ENCODE results near the gene NDRG3.
"Not testable (repeated sequence)": the region's sequence is repeated elsewhere in the genome, so short reads cannot be mapped to it uniquely, and the experiment has no call there.

NDRG3 gene

DNA sequence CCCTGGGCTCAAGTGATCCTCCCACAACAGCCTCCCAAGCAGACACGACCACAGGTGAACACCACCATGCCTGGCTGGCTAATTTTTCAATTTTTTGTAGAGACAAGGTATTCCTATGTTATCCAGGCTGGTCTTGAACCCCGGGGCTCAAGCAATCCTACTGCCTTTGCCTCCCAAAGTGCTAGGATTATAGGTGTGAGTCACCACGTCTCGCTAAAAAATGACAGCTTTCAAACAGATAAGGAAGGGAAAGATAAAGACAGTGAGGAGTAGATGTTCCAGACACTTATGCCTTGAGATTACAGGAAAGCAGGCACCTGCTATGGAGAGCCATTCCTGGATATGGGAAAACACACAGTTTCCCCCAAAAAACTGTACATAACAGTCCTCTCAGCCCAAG, 58.9 kb downstream of the NDRG3 start:
- no peaks in the 10 kb centered on the region for H3K27me3 ChIP-seq (ENCODE audit: control insufficient read depth, insufficient read depth, low read length)
- H3K4me3 ChIP-seq (ENCODE audit: low read length), result no peak overlapping the region
- H3K4me2 ChIP-seq (ENCODE audit: low read length), result no peak overlapping the region
- no peaks in the 10 kb centered on the region for H3K4me1 ChIP-seq (ENCODE audit: control insufficient read depth, insufficient read depth, low read length)
- no peaks in the 10 kb centered on the region for H3K36me3 ChIP-seq (ENCODE audit: insufficient read depth, low read length)
- no peaks in the 10 kb centered on the region for H3K9me3 ChIP-seq (replicated peaks; ENCODE audit: low read length)
- no peak overlapping the region for H3K9ac ChIP-seq (ENCODE audit: low read depth, low read length)

DNA sequence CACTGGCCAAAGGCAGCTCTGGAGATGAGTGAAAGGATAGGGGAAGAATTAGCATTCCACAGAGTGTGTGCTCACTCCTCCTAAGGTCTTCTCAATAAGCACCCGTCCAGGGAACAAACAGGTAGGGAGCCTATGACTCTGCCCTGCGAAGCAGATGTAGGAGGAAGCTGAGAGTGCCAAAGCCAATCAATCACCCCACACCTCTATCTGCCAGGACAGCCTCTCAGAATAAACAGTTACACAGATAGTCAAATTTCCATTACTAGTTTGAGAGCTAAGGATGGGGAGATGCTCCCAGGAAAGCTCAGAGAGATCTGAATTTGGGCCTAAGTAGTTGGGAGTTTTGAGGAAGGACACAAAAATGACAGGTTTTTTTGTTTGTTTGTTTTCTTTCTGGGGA, 59.4 kb downstream of the NDRG3 start:
- Histone ChIP-seq H3K9me3 (replicated peaks; ENCODE audit: low read length) (no peaks in the 10 kb centered on the region), H3K9ac (ENCODE audit: low read depth, low read length) (no peak overlapping the region), H3K27me3 (ENCODE audit: control insufficient read depth, insufficient read depth, low read length) (no peaks in the 10 kb centered on the region), H3K4me1 (ENCODE audit: control insufficient read depth, insufficient read depth, low read length) (no peaks in the 10 kb centered on the region), H3K4me2 (ENCODE audit: low read length) (no peak overlapping the region), H3K36me3 (ENCODE audit: insufficient read depth, low read length) (no peaks in the 10 kb centered on the region), H3K4me3 (ENCODE audit: low read length) (no peak overlapping the region)

DNA sequence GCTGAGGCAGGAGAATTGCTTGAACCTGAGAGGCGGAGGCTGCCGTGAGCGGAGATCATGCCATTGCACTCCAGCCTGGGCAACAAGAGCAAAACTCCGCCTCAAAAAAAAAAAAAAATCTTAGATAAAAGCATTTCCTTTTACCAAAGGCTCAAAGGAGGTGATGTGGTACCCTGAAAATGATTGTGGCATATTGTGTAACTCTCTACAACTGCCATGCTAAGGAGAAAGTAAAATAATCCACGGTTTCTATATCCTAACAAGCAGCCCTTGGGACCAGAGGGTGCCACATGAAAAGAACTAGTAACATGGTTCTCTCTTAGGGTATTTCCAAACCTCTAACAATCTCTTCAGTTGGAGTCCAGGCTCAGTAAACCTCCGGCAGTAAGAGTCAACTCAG, 61.1 kb downstream of the NDRG3 start:
- no peak overlapping the region for H3K9ac ChIP-seq (ENCODE audit: low read depth, low read length)
- H3K4me1 ChIP-seq (ENCODE audit: control insufficient read depth, insufficient read depth, low read length), result no peaks in the 10 kb centered on the region
- H3K4me3 ChIP-seq (ENCODE audit: low read length), result no peak overlapping the region
- H3K36me3 ChIP-seq (ENCODE audit: insufficient read depth, low read length), result peaks cover 8% of the 10 kb centered on the region
- no peaks in the 10 kb centered on the region for H3K27me3 ChIP-seq (ENCODE audit: control insufficient read depth, insufficient read depth, low read length)
- no peaks in the 10 kb centered on the region for H3K9me3 ChIP-seq (replicated peaks; ENCODE audit: low read length)
- no peak overlapping the region for H3K4me2 ChIP-seq (ENCODE audit: low read length)

DNA sequence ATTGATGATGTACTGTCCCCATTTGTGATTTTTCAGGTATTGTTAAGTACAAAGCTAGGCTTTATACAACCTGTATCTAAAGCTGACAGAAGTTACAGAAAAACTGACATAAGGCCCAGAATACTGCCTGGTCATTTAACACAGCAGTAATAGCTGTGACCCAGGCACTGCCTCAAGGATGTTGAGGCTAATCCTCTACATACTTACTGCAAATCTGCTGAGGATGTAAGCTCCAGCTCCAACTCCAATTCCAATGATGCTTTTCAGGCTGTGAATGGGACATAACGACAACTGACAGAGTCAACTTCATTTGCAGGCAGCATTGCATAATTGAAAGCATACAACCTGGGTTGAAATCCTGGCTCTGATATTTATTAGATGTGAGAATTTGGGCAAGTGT, 63.6 kb downstream of the NDRG3 start:
- no peaks in the 10 kb centered on the region for H3K27me3 ChIP-seq (ENCODE audit: control insufficient read depth, insufficient read depth, low read length)
- H3K4me3 ChIP-seq (ENCODE audit: low read length), result no peak overlapping the region
- H3K4me1 ChIP-seq (ENCODE audit: control insufficient read depth, insufficient read depth, low read length), result no peaks in the 10 kb centered on the region
- H3K9ac ChIP-seq (ENCODE audit: low read depth, low read length), result no peak overlapping the region
- H3K9me3 ChIP-seq (replicated peaks; ENCODE audit: low read length), result no peaks in the 10 kb centered on the region
- H3K36me3 ChIP-seq (ENCODE audit: insufficient read depth, low read length), result peaks cover 9% of the 10 kb centered on the region
- H3K4me2 ChIP-seq (ENCODE audit: low read length), result no peak overlapping the region

DNA sequence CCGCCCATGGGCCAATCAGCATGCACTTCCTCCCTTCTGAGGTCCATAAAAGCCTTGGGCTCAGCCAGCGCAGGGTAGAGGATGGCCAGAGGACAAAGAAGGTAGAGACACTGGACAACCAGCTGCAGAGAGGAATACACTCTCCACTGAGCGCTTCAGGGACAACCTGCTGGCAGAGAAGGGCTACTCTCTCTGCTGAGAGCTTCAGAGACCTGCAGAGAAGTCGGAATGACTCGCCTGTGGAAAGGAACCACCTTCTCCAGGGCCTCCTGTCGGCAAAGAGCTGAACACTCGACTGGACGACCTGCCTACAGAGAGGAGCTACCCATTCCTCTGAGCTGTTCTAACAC, 68.5 kb downstream of the NDRG3 start:
- Histone ChIP-seq H3K27me3 (ENCODE audit: control insufficient read depth, insufficient read depth, low read length) (no peaks in the 10 kb centered on the region), H3K4me2 (ENCODE audit: low read length) (no peak overlapping the region), H3K4me3 (ENCODE audit: low read length) (no peak overlapping the region), H3K9ac (ENCODE audit: low read depth, low read length) (no peak overlapping the region), H3K36me3 (ENCODE audit: insufficient read depth, low read length) (peaks cover 14% of the 10 kb centered on the region), H3K4me1 (ENCODE audit: control insufficient read depth, insufficient read depth, low read length) (no peaks in the 10 kb centered on the region), H3K9me3 (replicated peaks; ENCODE audit: low read length) (no peaks in the 10 kb centered on the region)

DNA sequence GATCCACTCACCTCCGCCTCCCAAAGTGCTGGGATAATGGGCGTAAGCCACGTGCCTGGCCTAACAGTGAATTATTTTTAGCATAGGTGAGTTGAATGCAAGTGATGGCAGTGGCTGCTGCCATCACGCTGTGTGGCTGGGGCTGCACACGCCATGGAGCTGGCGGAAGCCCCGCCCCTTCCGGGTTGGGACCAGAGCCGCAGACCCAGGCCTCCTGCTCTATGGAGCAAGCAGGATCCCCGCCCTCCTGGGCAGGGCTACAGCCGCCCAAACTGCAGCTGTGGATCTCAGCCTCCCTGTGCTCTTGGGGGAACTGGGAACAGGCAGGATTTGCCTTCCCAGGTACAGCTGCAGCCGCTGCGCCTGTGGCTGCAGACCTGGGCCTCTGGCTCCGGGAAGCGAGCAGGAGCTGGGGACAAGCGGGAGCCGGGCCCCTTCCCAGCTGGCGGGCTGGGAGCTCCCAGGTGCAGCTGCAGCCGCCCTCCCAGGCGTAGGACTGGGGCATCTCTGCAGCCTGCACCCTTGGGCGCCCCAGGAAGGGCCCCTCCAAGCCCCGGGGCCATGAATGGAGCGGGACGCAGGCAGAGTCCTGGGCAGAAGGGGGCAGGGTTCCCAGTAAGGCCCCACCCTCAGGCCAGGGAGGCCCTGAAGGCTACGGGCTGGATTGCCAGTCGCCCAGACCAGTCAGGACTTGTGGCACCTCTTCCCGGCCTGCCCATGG, 69.0 kb downstream of the NDRG3 start:
- Histone ChIP-seq H3K9me3 (replicated peaks; ENCODE audit: low read length) (no peaks in the 10 kb centered on the region), H3K36me3 (ENCODE audit: insufficient read depth, low read length) (peaks cover 14% of the 10 kb centered on the region), H3K27me3 (ENCODE audit: control insufficient read depth, insufficient read depth, low read length) (no peaks in the 10 kb centered on the region), H3K9ac (ENCODE audit: low read depth, low read length) (no peak overlapping the region), H3K4me2 (ENCODE audit: low read length) (no peak overlapping the region), H3K4me1 (ENCODE audit: control insufficient read depth, insufficient read depth, low read length) (no peaks in the 10 kb centered on the region), H3K4me3 (ENCODE audit: low read length) (no peak overlapping the region)

DNA sequence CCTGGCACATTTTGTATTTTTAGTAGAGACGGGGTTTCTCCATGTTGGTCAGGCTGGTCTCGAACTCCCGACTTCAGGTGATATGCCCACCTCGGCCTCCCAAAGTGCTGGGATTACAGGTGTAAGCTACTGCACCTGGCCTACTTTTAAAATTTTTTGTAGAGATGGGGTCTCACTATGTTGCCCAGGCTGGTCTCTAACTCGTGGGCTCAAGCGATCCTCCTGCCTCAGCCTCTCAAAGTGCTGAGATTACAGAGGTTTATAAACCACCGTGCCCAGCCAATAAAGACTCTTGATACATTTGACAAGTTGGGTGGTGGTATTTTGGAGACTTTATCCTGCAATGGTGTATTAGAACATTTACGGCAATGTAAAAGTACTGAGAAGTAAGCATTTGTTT, 70.3 kb downstream of the NDRG3 start:
- H3K27me3 ChIP-seq (ENCODE audit: control insufficient read depth, insufficient read depth, low read length); H3K4me3 ChIP-seq (ENCODE audit: low read length); H3K9ac ChIP-seq (ENCODE audit: low read depth, low read length); H3K9me3 ChIP-seq (replicated peaks; ENCODE audit: low read length); H3K4me2 ChIP-seq (ENCODE audit: low read length); H3K36me3 ChIP-seq (ENCODE audit: insufficient read depth, low read length); H3K4me1 ChIP-seq (ENCODE audit: control insufficient read depth, insufficient read depth, low read length): not testable (repeated sequence)

DNA sequence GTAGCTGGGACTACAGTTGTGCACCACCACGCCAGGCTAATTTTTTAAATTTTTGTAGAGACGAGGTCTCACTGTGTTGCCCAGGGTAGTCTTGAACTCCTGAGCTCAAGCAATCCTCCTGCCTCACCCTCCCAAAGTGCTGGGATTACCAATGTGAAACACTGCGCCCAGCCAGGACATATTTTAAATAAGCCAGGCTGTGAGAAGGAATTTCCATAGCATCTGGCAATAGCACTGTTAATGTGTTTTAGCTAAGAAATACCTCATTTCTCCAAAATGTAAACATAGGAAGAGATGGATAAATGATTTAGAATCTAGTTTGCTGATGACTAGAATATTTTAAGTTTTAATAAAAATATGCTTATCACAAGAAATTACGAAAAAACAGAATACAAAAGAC, 72.9 kb downstream of the NDRG3 start:
- Histone ChIP-seq H3K4me2 (ENCODE audit: low read length) (no peak overlapping the region), H3K4me3 (ENCODE audit: low read length) (no peak overlapping the region)

DNA sequence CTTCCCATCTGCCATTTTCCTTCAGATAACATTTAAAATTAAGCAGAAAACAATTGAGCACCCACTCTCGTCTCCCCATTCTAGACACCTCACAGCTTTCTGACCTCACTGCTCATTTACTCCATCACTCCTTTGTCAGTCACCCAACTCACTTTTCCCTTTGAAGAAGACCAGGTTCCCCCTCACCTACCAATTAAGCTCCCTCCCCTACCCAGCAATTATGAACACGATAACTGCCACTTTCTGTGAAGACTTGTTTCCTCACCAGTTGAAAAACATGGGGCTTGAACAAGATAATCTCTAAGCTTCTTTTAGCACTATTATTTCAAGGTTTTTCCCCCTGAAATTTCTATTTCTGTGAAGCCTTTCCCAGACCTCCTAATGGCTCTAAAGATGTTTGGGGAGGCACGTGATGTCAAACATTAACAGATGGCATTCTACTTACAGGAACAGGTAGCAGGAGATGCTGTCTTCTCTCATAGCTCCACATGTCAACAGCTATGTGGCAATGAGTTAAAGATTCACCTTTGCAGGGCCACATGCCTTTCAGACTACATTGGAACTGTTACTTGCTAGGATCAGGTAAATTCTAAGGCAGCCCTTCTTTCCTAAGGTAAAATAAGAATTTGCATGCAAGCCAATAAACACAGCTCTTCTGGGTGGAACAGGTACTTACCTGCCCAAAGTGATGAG, 75.1 kb downstream of the NDRG3 start:
- H3K4me3 ChIP-seq (ENCODE audit: low read length), result no peak overlapping the region
- no peaks in the 10 kb centered on the region for H3K9me3 ChIP-seq (replicated peaks; ENCODE audit: low read length)
- H3K36me3 ChIP-seq (ENCODE audit: insufficient read depth, low read length), result no peaks in the 10 kb centered on the region
- H3K4me2 ChIP-seq (ENCODE audit: low read length), result no peak overlapping the region
- H3K9ac ChIP-seq (ENCODE audit: low read depth, low read length), result no peak overlapping the region
- no peaks in the 10 kb centered on the region for H3K27me3 ChIP-seq (ENCODE audit: control insufficient read depth, insufficient read depth, low read length)
- H3K4me1 ChIP-seq (ENCODE audit: control insufficient read depth, insufficient read depth, low read length), result no peaks in the 10 kb centered on the region

More for the DNA sequence above, 72.9 kb downstream of the NDRG3 start:
- Histone ChIP-seq H3K9ac (ENCODE audit: low read depth, low read length) (no peak overlapping the region), H3K36me3 (ENCODE audit: insufficient read depth, low read length) (peaks cover 6% of the 10 kb centered on the region), H3K4me1 (ENCODE audit: control insufficient read depth, insufficient read depth, low read length) (no peaks in the 10 kb centered on the region), H3K9me3 (replicated peaks; ENCODE audit: low read length) (no peaks in the 10 kb centered on the region), H3K27me3 (ENCODE audit: control insufficient read depth, insufficient read depth, low read length) (no peaks in the 10 kb centered on the region)

DNA sequence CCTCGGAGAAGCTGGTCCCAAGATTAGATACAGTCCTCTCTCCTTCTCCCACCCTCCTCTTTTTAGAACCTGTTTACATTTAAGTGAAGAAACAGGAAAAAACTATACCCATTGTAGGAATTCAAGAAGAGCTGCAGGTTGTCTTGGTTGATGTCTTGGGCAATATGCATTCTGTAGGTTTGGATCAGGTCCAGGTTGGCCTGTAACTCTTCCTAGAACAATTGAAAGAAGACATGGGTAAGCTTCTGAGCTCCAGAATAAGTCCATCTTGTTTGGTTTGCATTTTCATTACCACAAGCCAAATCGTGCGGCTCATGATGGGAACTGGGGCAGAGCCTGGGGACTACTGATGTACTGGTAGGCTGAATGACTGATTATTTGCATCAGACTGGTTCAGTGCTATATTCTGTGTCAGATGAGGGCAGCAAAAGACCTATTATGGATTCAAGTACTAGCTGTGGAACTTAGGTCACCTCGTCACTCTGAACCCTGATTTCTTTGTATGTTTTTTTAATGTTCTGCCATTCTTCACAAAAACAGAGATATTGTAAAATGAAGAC, 79.6 kb downstream of the NDRG3 start:
- Histone ChIP-seq H3K36me3 (ENCODE audit: insufficient read depth, low read length) (peaks cover 6% of the 10 kb centered on the region), H3K4me1 (ENCODE audit: control insufficient read depth, insufficient read depth, low read length) (no peaks in the 10 kb centered on the region), H3K9ac (ENCODE audit: low read depth, low read length) (no peak overlapping the region), H3K27me3 (ENCODE audit: control insufficient read depth, insufficient read depth, low read length) (no peaks in the 10 kb centered on the region), H3K4me2 (ENCODE audit: low read length) (no peak overlapping the region), H3K9me3 (replicated peaks; ENCODE audit: low read length) (no peaks in the 10 kb centered on the region), H3K4me3 (ENCODE audit: low read length) (no peak overlapping the region)

DNA sequence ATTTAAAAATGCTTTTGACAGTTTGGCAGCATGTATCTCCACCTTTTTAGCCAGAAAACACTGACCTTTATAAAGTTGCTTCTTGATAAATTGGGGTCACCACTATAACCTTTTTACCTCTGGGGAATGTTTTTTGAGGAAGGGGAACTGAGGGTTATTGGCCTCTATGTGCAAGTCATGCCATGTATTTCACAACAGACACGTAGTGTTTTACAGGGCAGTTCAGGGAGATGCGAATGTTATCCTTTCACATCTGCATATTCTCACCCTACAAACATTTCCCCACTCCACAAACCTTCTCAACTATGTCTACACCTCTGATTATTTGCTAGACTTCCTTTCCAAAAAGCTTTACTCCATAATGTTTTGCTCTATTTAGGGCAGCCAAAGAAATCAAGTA, 82.9 kb downstream of the NDRG3 start:
- Histone ChIP-seq H3K4me1 (ENCODE audit: control insufficient read depth, insufficient read depth, low read length) (no peaks in the 10 kb centered on the region), H3K27me3 (ENCODE audit: control insufficient read depth, insufficient read depth, low read length) (no peaks in the 10 kb centered on the region), H3K9me3 (replicated peaks; ENCODE audit: low read length) (no peaks in the 10 kb centered on the region), H3K36me3 (ENCODE audit: insufficient read depth, low read length) (peaks cover 6% of the 10 kb centered on the region), H3K4me2 (ENCODE audit: low read length) (no peak overlapping the region), H3K4me3 (ENCODE audit: low read length) (no peak overlapping the region), H3K9ac (ENCODE audit: low read depth, low read length) (no peak overlapping the region)

DNA sequence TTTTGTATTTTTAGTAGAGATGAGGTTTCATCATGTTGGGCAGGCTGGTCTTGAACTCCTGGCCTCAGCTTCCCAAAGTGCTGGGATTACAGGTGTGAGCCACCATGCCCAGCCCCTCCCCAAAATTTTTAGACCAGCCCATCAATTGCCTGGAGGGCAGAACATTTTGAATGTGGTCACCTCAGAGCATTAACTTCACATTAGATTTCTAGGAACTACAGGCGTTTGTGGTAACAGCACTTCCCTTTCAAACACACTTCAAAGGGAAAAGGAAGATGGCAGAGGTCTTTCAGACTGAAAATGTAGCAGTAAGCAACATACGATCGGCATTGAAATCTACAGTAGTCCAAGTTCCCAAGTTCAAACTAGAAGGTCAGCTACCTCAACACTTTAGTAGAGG, 87.6 kb downstream of the NDRG3 start:
- Histone ChIP-seq H3K9ac (ENCODE audit: low read depth, low read length) (no peak overlapping the region), H3K4me2 (ENCODE audit: low read length) (no peak overlapping the region), H3K36me3 (ENCODE audit: insufficient read depth, low read length) (peaks cover 13% of the 10 kb centered on the region), H3K9me3 (replicated peaks; ENCODE audit: low read length) (no peaks in the 10 kb centered on the region), H3K4me3 (ENCODE audit: low read length) (no peak overlapping the region), H3K4me1 (ENCODE audit: control insufficient read depth, insufficient read depth, low read length) (no peaks in the 10 kb centered on the region), H3K27me3 (ENCODE audit: control insufficient read depth, insufficient read depth, low read length) (no peaks in the 10 kb centered on the region)
